C4-2B (cell line): ENCODE data around the gene EID2B.

Experiments
- H3K27ac ChIP-seq: fragments of 450-650 bp; 2 replicates; pipeline ENCODE4 v1.5.1; 2017
- ZFX ChIP-seq: fragments of 450-650 bp; IDR thresholded peaks from 2 replicates; pipeline ENCODE4 v1.6.1; 2017
- TF ChIP-seq, protein P1 (sequence below): fragments of 450-650 bp; conservative IDR thresholded peaks from 2 replicates; pipeline ENCODE4 v1.5.1; 2017; ENCODE audit warnings: mild to moderate bottlenecking

EID2B gene

DNA sequence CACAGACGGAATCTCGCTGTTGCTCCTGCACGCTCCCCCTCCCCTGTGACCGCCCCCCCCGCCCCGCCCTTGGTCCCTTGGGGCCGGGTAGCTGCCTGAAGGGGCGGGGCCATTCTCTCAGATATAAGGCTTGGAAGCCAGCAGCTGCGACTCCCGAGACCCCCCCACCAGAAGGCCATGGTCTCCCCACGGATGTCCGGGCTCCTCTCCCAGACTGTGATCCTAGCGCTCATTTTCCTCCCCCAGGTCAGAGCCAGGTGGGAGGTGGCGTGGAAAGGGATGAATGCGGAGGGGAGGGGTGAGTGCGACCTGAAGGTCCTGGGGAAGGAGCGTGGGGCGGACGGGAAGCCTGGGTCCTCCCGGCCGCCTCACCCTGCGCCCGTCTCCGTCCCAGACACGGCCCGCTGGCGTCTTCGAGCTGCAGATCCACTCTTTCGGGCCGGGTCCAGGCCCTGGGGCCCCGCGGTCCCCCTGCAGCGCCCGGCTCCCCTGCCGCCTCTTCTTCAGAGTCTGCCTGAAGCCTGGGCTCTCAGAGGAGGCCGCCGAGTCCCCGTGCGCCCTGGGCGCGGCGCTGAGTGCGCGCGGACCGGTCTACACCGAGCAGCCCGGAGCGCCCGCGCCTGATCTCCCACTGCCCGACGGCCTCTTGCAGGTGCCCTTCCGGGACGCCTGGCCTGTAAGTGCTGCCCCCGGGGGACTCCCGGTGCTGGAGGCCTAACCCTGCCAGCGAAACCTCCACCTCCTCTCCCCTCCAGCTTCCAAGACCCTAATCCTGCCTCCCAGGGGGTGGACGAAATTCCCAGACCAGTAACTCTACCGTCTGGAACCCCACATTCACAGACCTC is 33.6 kb downstream of the EID2B start, which contains the start of gene DLL3:
Gene DLL3, plus strand, starts transcription at position 150 of the 845 bp plus-strand sequence. Its CDS starts 28 bp downstream, at position 178.
- peak within 1 kb of the TSS; percentile 2; the same call in 1 of the 2 replicates for H3K27ac ChIP-seq
- TF ChIP-seq, protein P1, sequence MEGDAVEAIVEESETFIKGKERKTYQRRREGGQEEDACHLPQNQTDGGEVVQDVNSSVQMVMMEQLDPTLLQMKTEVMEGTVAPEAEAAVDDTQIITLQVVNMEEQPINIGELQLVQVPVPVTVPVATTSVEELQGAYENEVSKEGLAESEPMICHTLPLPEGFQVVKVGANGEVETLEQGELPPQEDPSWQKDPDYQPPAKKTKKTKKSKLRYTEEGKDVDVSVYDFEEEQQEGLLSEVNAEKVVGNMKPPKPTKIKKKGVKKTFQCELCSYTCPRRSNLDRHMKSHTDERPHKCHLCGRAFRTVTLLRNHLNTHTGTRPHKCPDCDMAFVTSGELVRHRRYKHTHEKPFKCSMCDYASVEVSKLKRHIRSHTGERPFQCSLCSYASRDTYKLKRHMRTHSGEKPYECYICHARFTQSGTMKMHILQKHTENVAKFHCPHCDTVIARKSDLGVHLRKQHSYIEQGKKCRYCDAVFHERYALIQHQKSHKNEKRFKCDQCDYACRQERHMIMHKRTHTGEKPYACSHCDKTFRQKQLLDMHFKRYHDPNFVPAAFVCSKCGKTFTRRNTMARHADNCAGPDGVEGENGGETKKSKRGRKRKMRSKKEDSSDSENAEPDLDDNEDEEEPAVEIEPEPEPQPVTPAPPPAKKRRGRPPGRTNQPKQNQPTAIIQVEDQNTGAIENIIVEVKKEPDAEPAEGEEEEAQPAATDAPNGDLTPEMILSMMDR: no peak
- no peak for TF ChIP-seq ZFX

DNA sequence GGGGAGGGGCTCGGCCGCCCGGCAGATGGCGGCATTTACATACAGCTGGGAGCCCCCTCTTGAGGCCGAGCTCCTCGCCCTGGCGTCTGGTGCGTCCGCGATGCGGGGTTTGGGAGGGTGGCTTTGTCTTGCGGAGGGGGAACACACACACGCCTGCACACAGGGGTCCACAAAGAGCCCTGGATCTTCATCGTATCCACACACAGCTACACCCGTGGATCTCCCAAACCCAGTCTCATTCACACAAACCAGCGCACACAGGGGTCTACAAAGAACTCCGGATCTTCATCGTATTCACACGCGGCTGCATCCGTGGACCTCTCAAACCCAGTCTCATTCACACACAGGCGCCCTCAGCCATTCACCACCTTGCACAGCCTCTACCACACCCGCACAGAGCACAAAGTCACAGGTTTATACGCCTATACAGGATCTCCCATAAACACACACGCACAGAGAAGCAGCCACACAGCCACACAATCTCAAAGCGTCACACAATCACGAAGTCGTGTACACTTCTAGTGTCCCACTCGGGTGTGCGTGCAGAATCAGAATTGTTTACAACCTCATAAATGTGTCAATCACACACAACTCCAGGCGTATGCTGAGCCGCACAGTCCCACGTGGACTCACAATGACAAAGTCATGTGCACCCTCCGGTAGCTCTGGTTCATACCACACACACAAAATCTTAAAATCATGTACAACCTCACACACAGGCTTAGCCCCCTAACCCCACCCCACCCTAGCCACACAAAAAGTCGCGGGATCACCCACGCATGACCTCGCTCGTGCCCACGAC is 34.5 kb downstream of the EID2B start:
- TF ChIP-seq, protein P1: peak; percentile 67
- TF ChIP-seq ZFX: no peak
- H3K27ac ChIP-seq: peak overlapping the region; percentile 2; the same call in 1 of the 2 replicates

DNA sequence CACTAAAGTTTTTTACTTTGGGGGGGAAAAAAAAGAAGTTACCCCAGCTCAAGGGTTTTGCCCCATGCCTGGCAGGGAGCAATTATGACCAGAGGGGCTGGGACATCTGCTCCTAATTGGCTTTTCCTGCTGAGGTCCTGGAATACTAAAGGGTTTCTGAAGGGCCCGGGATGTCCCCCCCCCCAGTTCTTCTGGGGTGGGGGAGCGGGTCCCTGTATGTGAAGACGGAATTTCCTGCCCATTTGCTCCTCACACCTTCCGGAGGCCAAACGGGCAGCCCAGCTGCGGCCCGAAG is 35.0 kb downstream of the EID2B start:
- H3K27ac ChIP-seq: no peak overlapping the region
- TF ChIP-seq ZFX: no peak
- TF ChIP-seq, protein P1: no peak

DNA sequence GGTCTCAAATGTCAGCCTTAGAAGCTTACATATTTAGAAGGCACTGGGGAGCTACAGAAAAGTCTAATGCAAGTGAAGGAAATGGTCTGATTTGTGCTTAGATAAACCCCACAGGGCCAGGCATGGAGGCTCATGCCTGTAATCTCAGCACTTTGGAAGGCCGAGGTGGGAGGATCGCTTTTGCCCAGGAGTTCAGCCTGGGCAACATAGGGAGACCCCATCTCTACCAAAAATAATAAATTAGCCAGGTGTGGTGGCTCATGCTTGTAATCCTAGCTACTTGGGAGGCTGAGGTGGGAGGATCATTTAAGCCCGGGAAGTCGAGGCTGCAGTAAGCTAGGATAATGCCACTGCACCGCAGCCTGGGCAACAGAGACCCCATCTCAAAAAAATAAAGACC is 36.6 kb downstream of the EID2B start:
- H3K27ac ChIP-seq: no peak overlapping the region
- TF ChIP-seq, protein P1: no peak
- no peak for TF ChIP-seq ZFX

DNA sequence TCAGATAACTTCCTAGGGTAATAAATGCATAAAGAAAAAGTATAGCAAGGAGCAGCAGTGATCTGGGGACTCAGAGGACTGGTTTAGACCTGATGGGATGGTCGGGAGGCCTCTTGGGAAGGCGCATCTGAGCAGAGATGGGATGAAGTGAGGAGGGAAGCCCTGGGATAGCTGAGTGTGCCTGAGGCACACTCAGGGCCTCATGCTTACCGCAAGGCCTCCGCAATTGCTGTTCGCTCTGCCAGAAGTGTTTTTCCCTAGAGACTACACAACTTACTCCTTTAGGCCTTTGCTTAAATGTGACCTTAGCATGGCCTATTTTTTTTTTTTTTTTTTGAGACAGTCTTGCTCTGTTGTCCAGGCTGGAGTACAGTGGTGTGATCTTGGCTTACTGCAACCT is 38.0 kb downstream of the EID2B start:
- no peak overlapping the region for H3K27ac ChIP-seq
- TF ChIP-seq ZFX: no peak
- TF ChIP-seq, protein P1: no peak

DNA sequence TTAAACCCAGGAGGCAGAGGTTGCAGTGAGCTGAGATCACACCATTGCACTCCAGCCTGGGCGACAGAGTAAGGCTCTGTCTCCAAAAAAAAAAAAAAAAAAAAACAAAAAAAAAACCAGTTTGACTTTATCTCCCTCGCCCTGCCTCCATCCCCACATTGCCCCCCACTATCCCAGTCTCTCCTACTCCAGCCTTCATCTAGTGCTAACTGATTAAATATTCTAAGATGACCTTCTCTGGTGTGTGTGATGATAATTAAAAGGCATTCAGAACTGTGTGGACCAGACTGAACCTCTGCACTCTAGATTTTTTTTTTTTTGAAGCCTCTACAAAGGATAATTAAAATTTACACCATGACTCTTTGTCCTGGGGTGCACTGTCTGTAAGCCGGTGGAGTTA is 39.9 kb downstream of the EID2B start:
- H3K27ac ChIP-seq: no peak overlapping the region
- TF ChIP-seq ZFX: no peak
- TF ChIP-seq, protein P1: no peak

DNA sequence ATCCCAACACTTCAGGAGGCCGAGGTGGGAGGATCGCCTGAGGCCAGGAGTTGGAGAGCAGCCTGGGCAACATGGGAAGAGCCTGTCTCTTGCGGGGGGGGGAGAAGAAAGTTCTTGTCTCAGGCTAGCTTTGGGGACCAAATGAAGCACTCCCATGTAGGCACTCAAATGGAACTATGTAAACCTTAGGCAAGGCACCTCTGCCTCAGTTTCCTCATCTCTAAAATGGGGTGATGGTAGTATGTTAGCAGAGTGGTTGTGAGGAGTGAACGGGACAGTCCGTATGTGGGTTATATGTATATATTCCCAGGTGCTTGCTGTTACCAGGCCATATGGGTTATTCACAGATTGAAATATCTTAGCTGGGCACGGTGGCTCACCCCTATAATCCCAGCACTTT is 40.4 kb downstream of the EID2B start:
- no peak for TF ChIP-seq ZFX
- TF ChIP-seq, protein P1: no peak
- no peak overlapping the region for H3K27ac ChIP-seq
